Panc1 (cell line): Measurements from ENCODE around the gene TARP.
"Not testable (repeated sequence)": the region's sequence is repeated elsewhere in the genome, so short reads cannot be mapped to it uniquely, and the experiment has no call there.

Source experiments
- ATAC-seq: fragments of 200-7000 bp; cut with Tn5 transposase; 2 replicates; pipeline ENCODE4 v1.9.1; 2020; ENCODE audit warnings: mild to moderate bottlenecking, moderate library complexity
- BruUV-seq: library from RNA; stranded (reverse); fragments of 400-500 nt; replicated peaks from 2 replicates; lab custom pipeline; 2021; lab: Mats Ljungman, UMichigan
- CTCF ChIA-PET: fragments of 300-600 bp; sonication (Branson Sonifier 250); formaldehyde crosslinking; loops from one replicate; lab custom pipeline; 2022; ENCODE audit warnings: antibody characterized with exemption; lab: Charles Lee
- POLR2A ChIA-PET: fragments of 300-600 bp; sonication (Branson Sonifier 250); formaldehyde crosslinking; loops from one replicate; lab custom pipeline; 2022; ENCODE audit warnings: antibody characterized with exemption; lab: Charles Lee
- DNase-seq: peaks from one replicate; pipeline ENCODE4 v3.0.0-alpha.2; 2010; ENCODE audit warnings: low read depth, low spot score
- H3K27ac ChIP-seq: 2 replicates; pipeline ENCODE4 v1.5.1; 2011; ENCODE audit warnings: mild to moderate bottlenecking, low read length, inconsistent platforms
- H3K27me3 ChIP-seq: fragments of 200-500 bp; sonication (Bioruptor generic); 2 replicates; pipeline ENCODE4 v1.6.0; 2014; ENCODE audit warnings: low read length, inconsistent platforms; ENCODE audit not compliant: control insufficient read depth, insufficient read depth
- H3K36me3 ChIP-seq: fragments of 200-500 bp; sonication (Bioruptor generic); 2 replicates; pipeline ENCODE4 v1.5.1; 2014; ENCODE audit warnings: inconsistent platforms, mild to moderate bottlenecking, low read length, moderate library complexity; ENCODE audit not compliant: control insufficient read depth, insufficient read depth
- H3K4me1 ChIP-seq: 2 replicates; pipeline ENCODE4 v1.5.1; 2011; ENCODE audit warnings: inconsistent platforms, mild to moderate bottlenecking, low read length, moderate library complexity; ENCODE audit not compliant: control insufficient read depth, insufficient read depth
- H3K4me3 ChIP-seq, 2 experiments: 2 replicates each; pipeline ENCODE4 v1.5.1; 2011 to 2012; ENCODE audit warnings: low read depth in 2 of 2, low read length in 2 of 2, mild to moderate bottlenecking in 2 of 2, inconsistent platforms in 1 of 2, moderate library complexity in 1 of 2
- H3K9me3 ChIP-seq: fragments of 200-500 bp; sonication (Bioruptor generic); 2 replicates; pipeline ENCODE4 v1.5.1; 2014; ENCODE audit warnings: low read depth, mild to moderate bottlenecking, inconsistent platforms, low read length, moderate library complexity; ENCODE audit not compliant: control insufficient read depth, insufficient read depth
- POLR2AphosphoS5 ChIP-seq: IDR thresholded peaks from 2 replicates; pipeline ENCODE4 v1.6.1; 2012; ENCODE audit warnings: mild to moderate bottlenecking, low read depth, low read length, moderate library complexity
- REST ChIP-seq, 2 experiments: IDR thresholded peaks; 2 replicates each; pipeline ENCODE4 v1.6.1; 2011 to 2012; ENCODE audit warnings: low read depth in 2 of 2, control low read depth in 1 of 2, low read length in 1 of 2, mild to moderate bottlenecking in 1 of 2, moderate library complexity in 1 of 2; ENCODE audit not compliant: insufficient read depth in 1 of 2
- SIN3A ChIP-seq: IDR thresholded peaks from 2 replicates; pipeline ENCODE4 v1.6.1; 2012; ENCODE audit warnings: low read depth, mild to moderate bottlenecking, low read length, moderate library complexity, borderline replicate concordance; ENCODE audit not compliant: insufficient read depth
- TCF7L2 ChIP-seq: IDR thresholded peaks from 2 replicates; pipeline ENCODE4 v1.6.1; 2011; ENCODE audit warnings: mild to moderate bottlenecking, low read depth, low read length, inconsistent platforms
- in situ Hi-C: cut with HindIII; loops from 2 replicates; pipeline ENCODE4 v1.10.0; 2016; ENCODE audit warnings: low sequenced_read_pairs, low pct_unique_long_range_greater_than_20kb
- intact Hi-C: fragments of 100-400 bp; cut with micrococcal nuclease; formaldehyde crosslinking; loops from one replicate; pipeline ENCODE4 v1.10.0; 2022; ENCODE audit not compliant: unreplicated experiment
- TF ChIP-seq, protein P1 (sequence below): fragments of 450-650 bp; IDR thresholded peaks from 2 replicates; pipeline ENCODE4 v1.5.1; 2017; ENCODE audit warnings: mild to moderate bottlenecking

Gene TARP

DNA sequence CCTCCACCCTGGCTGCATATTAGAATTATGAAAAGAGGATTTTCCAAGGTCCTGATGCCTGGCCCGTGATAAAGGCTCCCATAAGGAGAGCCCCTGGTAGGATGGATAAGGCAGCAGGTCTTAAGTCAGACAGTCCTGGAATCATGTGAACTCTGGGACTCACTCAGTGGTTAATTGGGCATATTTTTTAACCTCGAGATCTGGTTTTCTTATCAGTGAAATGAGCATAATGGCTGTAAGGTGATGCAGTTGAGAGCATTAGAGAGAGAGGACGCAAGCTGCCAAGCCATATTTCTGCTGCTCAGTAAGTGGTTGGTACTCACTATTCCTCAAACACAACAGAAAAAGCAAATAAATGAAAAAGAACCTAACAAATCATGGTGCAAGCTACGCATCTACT, 37.8 kb downstream of the TARP start:
- Histone ChIP-seq H3K4me1 (no peaks in the 10 kb centered on the region), H3K4me3 (no peak overlapping the region), H3K27ac (no peak overlapping the region), H3K36me3 (no peaks in the 10 kb centered on the region), H3K27me3 (no peaks in the 10 kb centered on the region), H3K9me3 (no peaks in the 10 kb centered on the region)
- no peak for DNase-seq
- TF ChIP-seq SIN3A (no peak), POLR2AphosphoS5 (no peak), REST (IDR thresholded peaks at IDR 0.05; ENCODE audit: insufficient read depth in 1 of 2, low read depth in 2 of 2, low read length in 1 of 2) (no peak), TCF7L2 (no peak)
- TF ChIP-seq, protein P1, sequence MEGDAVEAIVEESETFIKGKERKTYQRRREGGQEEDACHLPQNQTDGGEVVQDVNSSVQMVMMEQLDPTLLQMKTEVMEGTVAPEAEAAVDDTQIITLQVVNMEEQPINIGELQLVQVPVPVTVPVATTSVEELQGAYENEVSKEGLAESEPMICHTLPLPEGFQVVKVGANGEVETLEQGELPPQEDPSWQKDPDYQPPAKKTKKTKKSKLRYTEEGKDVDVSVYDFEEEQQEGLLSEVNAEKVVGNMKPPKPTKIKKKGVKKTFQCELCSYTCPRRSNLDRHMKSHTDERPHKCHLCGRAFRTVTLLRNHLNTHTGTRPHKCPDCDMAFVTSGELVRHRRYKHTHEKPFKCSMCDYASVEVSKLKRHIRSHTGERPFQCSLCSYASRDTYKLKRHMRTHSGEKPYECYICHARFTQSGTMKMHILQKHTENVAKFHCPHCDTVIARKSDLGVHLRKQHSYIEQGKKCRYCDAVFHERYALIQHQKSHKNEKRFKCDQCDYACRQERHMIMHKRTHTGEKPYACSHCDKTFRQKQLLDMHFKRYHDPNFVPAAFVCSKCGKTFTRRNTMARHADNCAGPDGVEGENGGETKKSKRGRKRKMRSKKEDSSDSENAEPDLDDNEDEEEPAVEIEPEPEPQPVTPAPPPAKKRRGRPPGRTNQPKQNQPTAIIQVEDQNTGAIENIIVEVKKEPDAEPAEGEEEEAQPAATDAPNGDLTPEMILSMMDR: no peak
- ATAC-seq: no peak
- BruUV-seq: no TSS peak
- CTCF ChIA-PET: interaction anchor here (0.6 kb wide), 1 partner anchor 103 kb away, joined by 13 read pairs; no protein-coding TSS in a partner anchor
- POLR2A ChIA-PET: no interaction called here
- in situ Hi-C loops: no loop called here
- intact Hi-C loops: no loop called here

DNA sequence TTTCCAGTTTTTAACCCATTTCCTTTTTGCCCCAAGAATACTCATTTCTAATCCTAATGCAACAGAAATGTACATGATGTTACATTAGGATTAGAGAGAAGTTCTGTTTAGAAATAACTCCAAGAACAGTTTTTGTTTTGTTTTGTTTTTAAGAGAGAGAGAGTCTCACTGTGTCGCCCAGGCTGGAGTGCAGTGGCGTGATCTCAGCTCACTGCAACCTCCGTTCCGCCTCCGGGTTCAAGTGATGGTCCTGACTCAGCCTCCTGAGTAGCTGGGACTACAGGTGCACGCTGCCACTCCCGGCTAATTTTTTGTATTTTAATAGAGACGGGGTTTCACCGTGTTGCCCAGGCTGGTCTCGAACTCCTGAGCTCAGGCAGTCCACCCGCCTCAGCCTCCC, 38.7 kb downstream of the TARP start:
- H3K9me3 ChIP-seq, DNase-seq, H3K36me3 ChIP-seq, H3K4me1 ChIP-seq, CTCF ChIA-PET, ATAC-seq, H3K27me3 ChIP-seq, intact Hi-C loops, in situ Hi-C loops, POLR2A ChIA-PET, BruUV-seq, H3K4me3 ChIP-seq, H3K27ac ChIP-seq: not testable (repeated sequence)

- TF ChIP-seq, protein P1: no peak
- TF ChIP-seq POLR2AphosphoS5 (no peak), SIN3A (no peak), REST (IDR thresholded peaks at IDR 0.05; ENCODE audit: insufficient read depth in 1 of 2, low read depth in 2 of 2, low read length in 1 of 2) (no peak), TCF7L2 (no peak)
- intact Hi-C loops (no loop called here), in situ Hi-C loops (no loop called here)
- Histone ChIP-seq H3K36me3 (peaks cover 13% of the 10 kb centered on the region; the same call in 1 of the 2 replicates), H3K4me1 (no peaks in the 10 kb centered on the region), H3K9me3 (no peaks in the 10 kb centered on the region), H3K4me3 (no peak overlapping the region), H3K27ac (no peak overlapping the region), H3K27me3 (no peaks in the 10 kb centered on the region)
- DNase-seq: no peak
- CTCF ChIA-PET: no interaction called here
- no TSS peak for BruUV-seq
- no peak for ATAC-seq
- POLR2A ChIA-PET: no interaction called here
Observed at GRCh38 chr7:38232502-38233366, 40.7 kb downstream of the TARP start.
